GM21529 (cell line): Measurements from ENCODE around the gene NXPH1.
A peak's percentile ranks its signal among the peaks of the same experiment; 100 is the strongest.

Source experiments
- ATAC-seq: cut with Tn5 transposase; IDR thresholded peaks from one replicate; pipeline ENCODE4 v1.9.1; 2021; ENCODE audit not compliant: unreplicated experiment

The NXPH1 gene

DNA sequence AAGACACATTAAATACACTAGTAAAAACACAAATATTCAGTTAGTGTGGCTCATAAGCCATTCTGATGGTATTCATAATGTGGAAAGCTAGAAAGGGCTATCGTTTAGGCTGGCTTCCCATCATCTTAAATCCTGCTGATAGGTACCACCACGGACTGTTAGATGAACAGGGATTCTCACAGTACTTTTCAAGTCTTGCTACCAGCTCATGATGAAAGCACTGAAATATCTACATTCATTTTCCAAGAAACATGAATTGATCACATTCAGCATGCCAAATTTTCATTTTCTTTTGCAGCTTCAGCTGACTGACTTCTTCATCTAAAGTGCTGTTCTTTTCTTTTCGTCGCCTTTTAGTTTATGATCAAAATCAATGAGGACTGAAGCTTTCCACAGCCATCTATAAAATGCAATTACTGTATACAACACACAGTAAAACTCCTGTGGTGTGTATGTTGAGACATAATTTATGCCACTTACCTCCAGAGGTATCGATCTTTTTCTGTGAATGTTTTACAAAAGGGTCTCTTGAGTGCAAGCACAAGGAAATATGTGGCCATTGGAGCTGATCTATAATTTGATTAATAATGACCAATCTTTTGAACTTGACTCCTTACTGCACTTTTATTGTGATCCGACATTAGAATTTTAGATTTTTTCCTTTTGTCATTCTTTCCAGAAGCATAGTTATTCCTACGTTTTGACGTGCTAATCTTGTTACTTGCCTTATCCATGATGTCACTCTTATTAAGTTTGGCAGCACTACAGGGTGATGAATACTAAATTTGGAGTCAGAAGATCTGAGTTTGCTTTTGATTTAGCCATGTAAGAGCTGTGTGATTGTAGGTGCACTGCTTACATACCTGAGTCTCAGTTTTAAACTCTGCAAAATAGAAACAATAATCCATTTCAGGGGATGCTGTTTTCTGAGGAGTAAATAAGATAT is 58.4 kb downstream of the NXPH1 start:
- no peak for ATAC-seq

DNA sequence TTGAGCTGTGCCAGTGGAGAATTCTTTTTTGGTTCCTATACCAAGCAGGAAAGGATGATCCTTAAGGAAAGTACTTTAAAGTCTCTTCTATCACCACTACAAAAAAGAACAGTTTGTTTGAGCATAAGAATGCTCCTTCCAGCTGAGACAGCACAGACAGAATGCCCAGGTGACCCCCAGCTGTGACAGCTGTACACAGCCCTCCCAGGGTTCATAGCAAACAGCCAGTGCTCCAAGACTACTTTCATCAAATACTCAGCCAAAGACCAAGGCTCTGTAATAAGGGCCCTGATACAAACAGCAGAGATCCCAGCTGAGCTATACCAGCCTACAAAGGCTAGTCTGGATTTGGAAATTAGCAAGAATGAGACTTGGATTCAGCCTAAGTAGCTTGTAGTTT is 65.7 kb downstream of the NXPH1 start:
- no peak for ATAC-seq

- ATAC-seq, result no peak
These were observed 66.9 kb downstream of the NXPH1 start for GRCh38 chr7:8500286-8500685.

GRCh38 chr7:8507566-8507965 is 74.2 kb downstream of the NXPH1 start:
- ATAC-seq, result no peak

DNA sequence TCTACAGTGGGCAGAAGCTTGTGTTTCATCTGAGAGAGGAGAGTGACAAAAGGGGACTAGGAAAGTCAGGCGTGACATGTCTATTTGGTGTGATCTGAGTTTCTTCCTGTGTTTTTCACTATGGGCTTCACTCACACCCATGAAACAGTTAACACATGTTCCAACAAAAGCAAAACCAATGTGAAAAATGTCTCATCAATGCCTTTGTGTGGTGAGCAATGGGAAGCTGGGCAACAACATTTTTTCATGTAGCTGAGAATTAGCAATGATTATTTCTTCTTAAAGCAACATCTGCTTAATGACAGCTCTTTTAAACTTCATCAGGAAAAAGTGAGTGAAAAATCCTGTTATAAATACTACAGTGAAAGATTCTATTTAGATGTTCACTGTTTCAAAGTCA is 76.2 kb downstream of the NXPH1 start:
- no peak for ATAC-seq

DNA sequence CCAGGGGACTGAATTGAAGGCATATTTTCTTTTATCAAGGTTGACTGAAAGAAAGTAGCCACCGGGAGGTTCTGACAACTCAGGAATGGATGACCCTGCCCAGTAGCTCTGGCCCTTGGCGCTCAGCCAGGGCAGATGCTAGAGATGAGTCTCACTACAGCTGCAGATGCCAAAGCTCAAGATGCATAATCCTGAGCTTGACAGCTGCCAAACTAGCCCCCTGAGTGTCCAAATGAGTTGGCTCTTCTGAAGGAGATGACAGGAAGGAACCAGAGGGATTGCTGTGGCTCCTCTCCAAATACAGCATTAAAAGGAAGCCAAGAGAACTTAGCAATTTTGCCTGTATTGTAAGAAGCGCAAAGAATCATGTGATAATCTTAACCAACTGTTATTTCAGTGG is 78.4 kb downstream of the NXPH1 start:
- ATAC-seq, result no peak

- no peak for ATAC-seq
These were observed 81.5 kb downstream of the NXPH1 start for GRCh38 chr7:8514781-8515519.

- no peak for ATAC-seq
These were observed 82.3 kb downstream of the NXPH1 start for GRCh38 chr7:8515640-8516185.

DNA sequence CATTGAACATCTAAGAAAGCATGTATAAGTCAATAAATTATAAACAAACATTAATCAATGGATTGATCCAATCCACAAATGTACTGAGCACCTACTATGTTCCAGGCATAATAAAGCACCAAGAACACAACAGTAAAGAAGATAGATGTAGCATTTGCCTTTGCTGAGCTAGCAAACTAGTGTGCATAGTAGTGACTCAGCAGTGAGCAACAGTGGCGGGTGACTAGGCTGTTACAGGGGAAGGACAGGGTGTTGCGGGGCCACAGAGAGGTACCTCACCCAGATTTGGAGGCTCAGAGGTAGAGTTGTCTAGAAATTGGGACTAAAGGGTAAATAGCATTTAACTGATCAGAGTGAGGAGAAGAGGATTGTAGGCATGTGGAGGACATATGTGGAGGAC is 83.6 kb downstream of the NXPH1 start:
- ATAC-seq, result no peak

GRCh38 chr7:8528311-8528710 is 94.9 kb downstream of the NXPH1 start:
- no peak for ATAC-seq

DNA sequence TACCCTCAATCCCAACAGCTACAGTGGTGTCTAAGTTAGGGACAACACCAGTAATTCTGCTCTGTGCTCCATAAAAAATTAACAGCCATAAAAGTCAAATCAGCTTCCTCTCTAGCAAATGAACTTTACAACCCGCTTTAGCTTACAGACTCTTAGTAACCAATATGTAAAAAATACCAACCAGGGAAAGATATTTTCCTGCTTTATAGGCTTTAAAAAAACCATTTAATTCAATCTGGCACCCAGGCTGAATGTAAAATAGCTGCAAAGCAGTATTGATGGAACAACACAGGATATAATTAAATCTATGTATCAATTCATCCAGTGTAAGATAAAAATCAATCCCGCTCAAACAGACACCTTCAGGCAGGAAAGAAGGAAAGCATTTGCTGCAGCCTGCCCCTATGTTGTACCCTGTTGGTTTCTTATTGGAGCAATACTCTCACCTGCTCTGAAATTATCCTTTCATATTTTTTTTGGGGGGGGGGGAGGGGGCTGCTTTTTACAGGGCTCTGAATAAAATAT is 98.6 kb downstream of the NXPH1 start:
- ATAC-seq, result no peak

DNA sequence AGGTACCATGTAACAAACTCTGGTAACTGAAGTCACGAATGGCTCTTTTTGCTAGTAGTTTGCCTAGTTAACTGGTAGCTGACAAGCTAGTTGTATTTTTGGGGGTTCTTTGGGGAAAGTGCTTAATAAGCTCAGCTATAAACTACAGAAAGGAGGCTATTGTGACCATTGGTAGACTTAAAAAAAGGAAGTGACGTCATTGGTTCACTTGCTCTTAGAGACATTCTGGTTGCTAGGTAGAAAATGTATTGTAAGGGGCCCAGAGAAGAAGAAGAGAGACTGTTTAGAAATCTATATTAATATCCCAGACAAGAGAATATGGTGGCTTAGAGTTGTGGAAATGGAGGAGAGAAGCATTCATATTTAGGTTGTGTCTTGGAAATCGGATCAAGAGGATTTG is 103.0 kb downstream of the NXPH1 start:
- ATAC-seq, result peak; percentile 87

DNA sequence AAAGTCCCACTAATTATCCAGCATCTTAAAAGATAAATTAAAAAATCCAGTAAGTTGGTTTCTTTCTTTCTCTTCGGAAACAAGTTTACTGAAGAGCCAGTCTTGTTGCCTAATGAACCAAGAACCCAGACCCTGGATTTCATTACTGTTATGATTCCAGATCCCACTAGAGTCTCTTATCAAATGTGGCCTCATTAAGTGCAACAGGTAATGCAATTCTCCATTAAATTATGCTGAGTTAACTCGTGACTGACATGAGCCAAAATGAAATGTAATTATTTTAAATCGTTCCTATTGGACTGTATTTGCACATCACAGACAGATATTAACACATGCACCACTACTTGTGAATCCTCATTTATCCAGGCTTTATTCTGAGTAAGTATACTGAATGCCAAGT is 115.6 kb downstream of the NXPH1 start:
- no peak for ATAC-seq

- ATAC-seq, result no peak
These were observed 127.1 kb downstream of the NXPH1 start for GRCh38 chr7:8560501-8560900.

GRCh38 chr7:8561449-8561848 is 128.0 kb downstream of the NXPH1 start:
- ATAC-seq, result no peak

DNA sequence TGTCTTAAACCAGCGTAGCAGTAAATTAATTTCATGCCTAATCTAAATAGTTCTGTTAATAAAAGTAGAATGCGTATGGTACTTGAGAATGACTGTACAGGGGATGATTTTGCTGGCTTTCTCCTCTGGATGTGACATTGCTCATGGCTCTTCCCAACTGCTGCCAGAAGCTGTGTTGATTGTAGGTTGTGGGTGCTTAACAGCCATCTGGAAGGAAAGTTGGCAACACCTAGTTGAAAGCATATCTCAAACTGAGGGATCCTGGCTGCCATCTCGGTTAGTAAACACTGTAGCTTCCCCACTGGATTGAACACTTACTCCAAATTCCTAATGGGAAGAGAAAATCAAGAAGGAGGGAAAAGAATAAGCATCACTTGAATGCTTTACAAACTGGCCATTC is 130.9 kb downstream of the NXPH1 start:
- no peak for ATAC-seq

DNA sequence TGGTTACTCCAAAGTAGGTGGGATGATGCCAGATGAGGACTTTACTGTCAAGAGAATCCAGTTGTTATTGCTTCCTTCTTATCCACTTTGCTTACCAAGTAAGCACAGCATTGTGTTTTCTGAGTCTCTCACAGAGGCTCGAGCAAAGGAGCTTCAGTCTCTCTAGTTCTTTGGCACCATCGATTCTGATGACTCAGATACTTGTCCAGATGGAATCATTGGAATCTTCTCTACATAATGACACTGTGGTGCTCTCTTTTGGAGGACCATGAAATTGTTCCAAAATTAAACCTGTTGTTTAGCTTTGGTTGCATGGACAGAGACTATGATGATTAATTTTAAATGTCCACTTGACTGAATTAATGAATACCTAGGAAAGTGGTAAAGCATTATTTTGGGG is 132.6 kb downstream of the NXPH1 start:
- ATAC-seq, result no peak

GRCh38 chr7:8567626-8568025 is 134.2 kb downstream of the NXPH1 start:
- no peak for ATAC-seq

DNA sequence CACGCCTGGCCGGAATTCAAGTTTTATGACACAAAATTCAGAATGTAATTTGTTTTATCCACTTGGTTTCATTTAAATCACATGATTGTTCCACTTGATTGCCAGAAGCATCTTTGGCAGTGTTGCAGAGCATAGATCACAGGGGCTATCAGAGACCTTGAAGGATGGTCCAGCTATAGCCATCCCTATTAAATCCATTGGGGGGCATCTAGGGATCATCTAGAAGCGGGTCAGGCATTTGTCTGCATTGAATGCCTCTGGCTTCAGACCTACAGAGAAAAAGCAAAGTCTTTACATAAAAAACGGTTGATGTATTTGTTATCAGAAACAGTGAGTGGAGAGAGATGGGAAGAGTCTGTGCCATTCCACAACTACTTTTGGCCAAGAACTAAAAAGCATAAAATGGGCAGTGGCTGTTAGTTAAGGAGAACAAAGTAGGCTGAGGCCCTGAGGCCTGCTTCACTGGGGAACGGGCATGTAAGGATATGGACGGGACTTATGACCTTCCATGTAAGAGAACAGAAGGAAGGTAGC is 146.3 kb downstream of the NXPH1 start:
- no peak for ATAC-seq

DNA sequence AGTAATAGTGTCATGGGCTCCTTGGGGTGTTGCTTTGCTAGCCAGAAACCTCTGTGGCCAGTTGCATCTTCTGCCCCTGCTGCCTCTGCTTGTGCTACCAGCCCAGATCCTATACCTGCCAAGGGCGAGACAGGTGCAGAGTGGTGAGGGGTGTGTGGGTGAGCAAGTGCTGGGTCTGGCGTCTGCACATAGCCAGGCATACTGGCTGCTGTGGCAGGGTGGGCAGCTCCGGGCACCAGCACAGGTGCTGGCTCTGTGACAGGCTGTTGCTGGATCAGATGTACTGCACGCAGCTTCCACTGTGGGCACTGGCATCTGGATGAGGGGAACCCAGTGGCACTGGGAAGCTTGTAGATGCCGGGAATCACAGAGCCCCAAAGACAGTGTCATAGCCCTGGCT is 148.4 kb downstream of the NXPH1 start:
- ATAC-seq, result no peak

DNA sequence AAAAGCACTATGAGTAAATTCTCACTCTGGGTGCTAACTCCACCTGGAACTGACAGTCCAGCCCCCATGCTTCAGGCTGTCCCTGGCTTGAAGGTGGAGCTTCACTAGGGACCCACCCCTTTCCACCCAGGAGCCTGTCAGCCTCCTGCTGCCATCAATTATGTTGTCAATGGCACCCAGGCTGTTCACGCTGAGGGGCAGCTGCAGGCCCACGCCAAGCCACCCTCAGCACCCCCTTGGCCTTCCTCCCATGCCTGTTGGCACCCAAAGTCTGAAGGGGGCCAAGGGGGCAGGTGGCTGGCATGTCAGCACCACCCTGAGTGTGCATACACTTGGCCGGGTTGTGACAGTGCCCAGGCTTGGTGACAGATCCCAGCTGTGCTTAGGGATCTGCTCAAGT is 149.3 kb downstream of the NXPH1 start:
- ATAC-seq, result no peak
